AG10803 (cell line): ENCODE measurements around the gene TMCC1.

Experiments used
- DNase-seq: peaks from one replicate; pipeline ENCODE4 v3.0.0; 2010; ENCODE audit warnings: low read depth
- H3K4me3 ChIP-seq: 2 replicates; pipeline ENCODE4 v1.5.1; 2011; ENCODE audit warnings: mild to moderate bottlenecking, low read length, control low read depth
- TF ChIP-seq, protein P1 (sequence below): conservative IDR thresholded peaks from 2 replicates; pipeline ENCODE4 v1.5.1; 2011; ENCODE audit warnings: mild to moderate bottlenecking, low read length, control low read depth, inconsistent platforms

The TMCC1 gene

DNA sequence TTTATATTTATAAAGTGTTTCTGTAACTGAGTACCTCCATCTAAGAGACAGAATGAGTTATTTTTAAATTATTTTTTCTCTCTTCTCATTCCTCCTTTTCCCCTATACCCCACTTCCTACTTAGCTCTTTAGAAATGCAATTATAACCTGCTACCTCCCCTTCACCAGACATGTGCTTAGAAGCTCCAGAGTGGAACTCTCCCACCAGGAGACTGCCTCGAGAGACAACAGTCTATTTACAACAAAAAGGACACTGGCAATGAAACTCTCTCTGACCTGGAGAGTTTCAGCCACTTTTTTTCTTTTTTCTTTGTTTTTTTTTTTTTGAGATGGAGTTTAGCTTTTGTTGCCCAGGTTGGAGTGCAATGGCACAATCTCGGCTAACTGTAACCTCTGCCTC lies 177.7 kb downstream of the TMCC1 start:
- TF ChIP-seq, protein P1, sequence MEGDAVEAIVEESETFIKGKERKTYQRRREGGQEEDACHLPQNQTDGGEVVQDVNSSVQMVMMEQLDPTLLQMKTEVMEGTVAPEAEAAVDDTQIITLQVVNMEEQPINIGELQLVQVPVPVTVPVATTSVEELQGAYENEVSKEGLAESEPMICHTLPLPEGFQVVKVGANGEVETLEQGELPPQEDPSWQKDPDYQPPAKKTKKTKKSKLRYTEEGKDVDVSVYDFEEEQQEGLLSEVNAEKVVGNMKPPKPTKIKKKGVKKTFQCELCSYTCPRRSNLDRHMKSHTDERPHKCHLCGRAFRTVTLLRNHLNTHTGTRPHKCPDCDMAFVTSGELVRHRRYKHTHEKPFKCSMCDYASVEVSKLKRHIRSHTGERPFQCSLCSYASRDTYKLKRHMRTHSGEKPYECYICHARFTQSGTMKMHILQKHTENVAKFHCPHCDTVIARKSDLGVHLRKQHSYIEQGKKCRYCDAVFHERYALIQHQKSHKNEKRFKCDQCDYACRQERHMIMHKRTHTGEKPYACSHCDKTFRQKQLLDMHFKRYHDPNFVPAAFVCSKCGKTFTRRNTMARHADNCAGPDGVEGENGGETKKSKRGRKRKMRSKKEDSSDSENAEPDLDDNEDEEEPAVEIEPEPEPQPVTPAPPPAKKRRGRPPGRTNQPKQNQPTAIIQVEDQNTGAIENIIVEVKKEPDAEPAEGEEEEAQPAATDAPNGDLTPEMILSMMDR, result no peak
- DNase-seq, result no peak

GRCh38 chr3:129708328-129708861 lies 185.1 kb downstream of the TMCC1 start:
- TF ChIP-seq, protein P1, result no peak
- DNase-seq, result peak; percentile 35

More for the DNA sequence above, 177.7 kb downstream of the TMCC1 start:
- H3K4me3 ChIP-seq, result no peak overlapping the region

DNA sequence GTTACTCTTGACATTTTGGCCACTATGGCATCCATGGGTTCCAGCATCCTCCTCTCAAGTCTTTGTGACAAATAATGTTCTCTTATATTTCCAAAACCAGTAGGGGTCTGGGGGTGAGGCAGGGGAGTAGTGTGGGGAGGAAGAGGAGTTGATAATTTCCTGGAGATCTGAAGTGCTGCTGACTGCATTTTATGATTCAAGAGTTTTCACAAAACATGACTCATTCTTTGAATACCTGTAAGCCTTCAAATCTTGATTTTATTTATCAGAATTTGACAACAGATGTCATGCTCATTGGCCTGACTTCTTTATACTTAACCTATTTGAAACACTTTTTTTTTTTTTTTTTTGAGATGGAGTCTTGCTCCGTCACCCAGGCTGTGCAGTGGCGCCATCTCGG lies 188.2 kb downstream of the TMCC1 start:
- TF ChIP-seq, protein P1, result no peak
- no peak overlapping the region for H3K4me3 ChIP-seq
- DNase-seq, result no peak

More at GRCh38 chr3:129708328-129708861, 185.1 kb downstream of the TMCC1 start:
- no peak overlapping the region for H3K4me3 ChIP-seq

DNA sequence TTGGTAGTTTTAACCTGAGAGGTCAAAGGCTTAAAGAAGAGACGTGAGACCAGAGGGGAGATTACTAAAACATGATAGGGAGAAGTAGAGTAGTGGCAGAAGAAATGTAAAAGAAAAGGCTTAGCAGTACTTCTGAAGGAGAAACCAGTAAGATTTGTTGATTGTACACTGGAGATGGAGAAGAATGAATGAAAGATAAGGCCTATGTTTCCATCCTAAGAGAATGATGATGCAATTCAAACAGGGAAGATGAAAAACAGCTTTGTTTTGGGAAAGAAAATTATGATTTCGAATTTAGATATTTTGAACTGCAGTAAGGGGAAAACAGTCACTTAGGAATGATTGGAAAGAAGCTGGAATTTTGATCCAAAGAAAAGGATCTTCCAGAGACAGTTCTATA lies 189.6 kb downstream of the TMCC1 start:
- TF ChIP-seq, protein P1, result no peak
- DNase-seq, result no peak
- H3K4me3 ChIP-seq, result no peak overlapping the region

DNA sequence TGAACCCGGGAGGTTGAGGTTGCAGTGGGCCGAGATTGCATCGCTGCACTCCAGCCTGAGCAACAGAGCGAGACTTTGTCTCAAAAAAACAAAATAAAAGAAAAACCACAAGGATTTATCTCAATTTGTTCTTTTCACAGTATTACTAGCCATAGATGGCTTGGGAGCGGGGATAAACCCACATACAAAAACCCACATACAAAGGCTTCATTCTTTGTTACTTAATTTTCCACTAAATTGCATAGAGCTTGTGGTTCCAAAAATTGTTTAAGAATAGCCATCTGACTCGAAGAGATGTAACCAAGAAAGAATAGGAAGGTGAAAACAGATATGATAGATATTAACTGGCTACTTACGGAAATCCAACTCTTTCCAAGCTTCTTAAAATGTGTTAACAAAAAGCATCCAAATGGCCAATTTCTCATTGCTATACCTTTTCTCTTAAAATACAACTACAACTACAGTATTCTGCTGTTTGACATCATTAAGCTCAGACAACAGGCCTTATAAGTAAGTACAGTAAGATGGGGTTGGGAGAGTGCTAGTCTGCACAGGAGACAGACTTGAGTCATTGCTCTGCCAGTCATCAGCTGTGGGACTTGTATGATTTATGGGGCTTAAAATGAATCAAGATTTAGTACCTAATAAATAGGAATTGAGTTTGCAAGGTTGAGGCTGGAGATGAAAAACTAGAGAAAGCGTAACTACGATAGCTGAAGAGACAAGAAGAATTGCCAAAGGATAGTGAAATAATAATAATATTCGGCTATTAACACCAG lies 190.4 kb downstream of the TMCC1 start:
- no peak for DNase-seq
- TF ChIP-seq, protein P1, result no peak
- H3K4me3 ChIP-seq, result no peak overlapping the region

- TF ChIP-seq, protein P1, result no peak
- no peak overlapping the region for H3K4me3 ChIP-seq
- DNase-seq, result no peak
Measured at GRCh38 chr3:129701161-129701560, 192.3 kb downstream of the TMCC1 start.

- no peak overlapping the region for H3K4me3 ChIP-seq
- TF ChIP-seq, protein P1, result no peak
- no peak for DNase-seq
Measured at GRCh38 chr3:129699612-129700011, 193.9 kb downstream of the TMCC1 start.
